Activated CD4-positive, alpha-beta T cell treated with anti-CD3 and anti-CD28 coated beads for 48 hours (primary cell): Measurements from ENCODE around the gene YIF1B.

Experiments
- DNase-seq: peaks from one replicate; pipeline ENCODE4 v3.0.0-alpha.2; 2020

YIF1B gene

DNA sequence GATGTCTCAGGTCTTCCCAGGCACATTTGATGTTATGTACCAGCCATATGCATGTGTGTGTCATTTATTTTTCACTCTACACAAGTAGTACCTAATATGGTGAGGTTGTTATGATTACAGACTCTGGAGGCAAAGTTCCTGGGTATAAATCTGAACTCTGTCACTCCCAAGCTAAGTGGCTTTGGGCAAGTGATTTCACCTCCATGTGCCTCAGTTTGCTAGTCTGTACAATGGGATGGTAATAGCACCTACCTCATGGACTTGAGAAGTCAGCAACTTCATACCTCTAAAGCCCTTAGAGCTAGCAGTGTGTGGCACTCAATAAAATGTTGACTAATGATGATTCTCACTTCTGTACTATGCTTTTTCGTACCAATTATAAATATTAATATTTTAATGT is 16.0 kb upstream of the YIF1B start:
- DNase-seq = no peak

DNA sequence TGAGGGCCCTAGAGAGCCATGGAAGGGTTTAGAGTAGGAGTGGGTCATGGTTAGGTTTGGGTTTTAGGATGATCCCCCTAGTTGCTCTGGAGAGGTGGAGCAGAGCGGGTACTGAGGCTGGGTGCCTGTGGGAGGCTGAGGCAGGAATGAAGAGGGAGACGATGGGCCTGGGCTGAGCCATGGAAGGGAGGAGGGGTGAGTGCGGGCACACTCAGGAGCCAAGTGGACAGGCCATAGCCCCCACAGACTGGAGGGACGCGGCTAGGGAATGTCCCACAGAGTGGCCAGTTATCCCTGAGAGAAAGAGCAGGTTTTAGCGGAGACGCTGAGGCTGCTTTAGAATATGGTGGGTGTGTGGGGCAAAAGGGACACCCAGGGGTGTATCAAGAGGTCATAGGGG is 13.9 kb upstream of the YIF1B start:
- no peak for DNase-seq

DNA sequence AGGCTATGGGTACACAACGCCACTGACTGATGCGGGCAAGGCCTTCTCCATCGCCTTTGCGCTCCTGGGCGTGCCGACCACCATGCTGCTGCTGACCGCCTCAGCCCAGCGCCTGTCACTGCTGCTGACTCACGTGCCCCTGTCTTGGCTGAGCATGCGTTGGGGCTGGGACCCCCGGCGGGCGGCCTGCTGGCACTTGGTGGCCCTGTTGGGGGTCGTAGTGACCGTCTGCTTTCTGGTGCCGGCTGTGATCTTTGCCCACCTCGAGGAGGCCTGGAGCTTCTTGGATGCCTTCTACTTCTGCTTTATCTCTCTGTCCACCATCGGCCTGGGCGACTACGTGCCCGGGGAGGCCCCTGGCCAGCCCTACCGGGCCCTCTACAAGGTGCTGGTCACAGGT is 10.8 kb upstream of the YIF1B start:
- DNase-seq = no peak

DNA sequence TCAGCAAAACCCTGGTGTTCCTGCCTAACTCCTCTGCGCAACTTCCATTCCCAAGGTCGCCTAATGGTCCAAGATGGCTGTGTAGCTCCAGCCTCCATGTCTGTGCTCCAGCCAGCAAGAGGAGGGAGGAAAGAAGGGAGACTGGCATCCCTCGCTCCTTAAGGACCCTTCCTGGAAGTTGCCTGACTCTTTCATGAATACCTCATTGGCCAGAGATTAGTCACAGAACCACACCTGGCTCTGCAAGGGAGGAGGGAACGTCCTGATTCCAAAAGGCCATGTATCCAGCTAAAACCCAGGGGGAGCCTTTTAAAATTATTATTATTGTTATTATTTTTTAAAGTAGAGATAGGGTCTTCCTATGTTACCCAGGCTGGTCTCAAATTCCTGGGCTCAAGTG is 8.7 kb upstream of the YIF1B start:
- DNase-seq = no peak

DNA sequence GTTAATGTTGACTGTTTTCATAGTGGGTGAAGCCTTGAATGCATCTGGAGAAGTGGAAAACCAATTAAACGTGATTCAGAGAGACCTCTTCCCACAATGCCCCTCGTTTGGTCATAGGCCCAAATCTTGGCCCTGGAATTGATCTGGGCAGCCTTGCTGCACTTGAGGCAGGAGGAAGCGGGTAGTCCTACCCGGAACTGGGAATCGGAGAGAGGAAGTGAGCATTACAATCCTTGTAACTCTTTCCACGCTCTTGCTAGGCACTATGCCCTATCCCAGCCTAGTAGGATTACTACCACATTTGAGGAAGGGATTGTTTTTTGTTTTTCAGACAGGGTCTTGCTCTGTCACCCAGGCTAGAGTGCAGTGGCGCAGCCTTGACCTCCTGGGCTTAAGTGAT is 7.5 kb upstream of the YIF1B start:
- DNase-seq = no peak

DNA sequence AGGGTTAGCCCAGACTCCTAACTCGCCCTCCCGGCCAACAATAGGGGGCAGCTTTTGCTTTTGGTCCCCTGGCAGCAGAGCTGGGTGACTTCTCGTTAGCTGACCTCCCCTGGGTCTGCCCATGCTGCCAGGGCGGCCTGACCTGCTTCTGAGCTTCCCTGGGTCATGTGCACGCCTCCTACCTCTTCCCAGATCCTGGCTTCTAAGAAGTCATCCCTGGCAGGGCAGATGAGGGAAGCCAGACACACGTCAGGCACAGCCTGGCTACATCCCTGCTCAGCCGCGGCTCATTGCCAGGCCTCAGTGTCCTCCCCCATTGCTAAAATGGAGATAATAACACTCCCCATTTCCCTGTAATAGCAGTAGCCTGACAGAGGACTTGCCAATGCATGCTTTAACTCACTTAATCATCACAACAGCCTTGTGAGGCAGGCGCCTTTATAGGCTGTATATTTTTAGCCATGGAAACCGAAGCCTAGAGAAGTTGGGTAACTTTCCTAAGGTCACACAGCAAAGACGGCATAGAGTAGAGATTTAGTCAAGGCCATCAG is 6.0 kb upstream of the YIF1B start:
- no peak for DNase-seq

DNA sequence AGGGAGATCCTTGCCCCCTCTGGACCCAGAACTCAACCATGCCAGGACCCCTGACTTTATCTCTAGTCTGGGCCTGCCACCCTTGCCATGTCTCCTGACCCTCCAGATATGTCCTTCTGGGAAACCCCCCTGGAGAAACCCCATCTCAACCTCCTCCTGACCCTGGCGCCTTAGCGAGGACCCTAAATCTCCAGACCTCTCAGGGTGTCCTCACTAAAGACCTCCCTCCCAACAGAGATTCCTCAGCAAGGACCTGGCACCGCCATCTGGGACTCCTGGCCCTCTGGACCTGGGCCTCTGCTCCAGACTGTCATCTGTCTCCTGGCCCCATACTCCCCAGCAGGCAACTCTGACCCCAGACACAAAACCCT is 5.2 kb upstream of the YIF1B start:
- DNase-seq = no peak

DNA sequence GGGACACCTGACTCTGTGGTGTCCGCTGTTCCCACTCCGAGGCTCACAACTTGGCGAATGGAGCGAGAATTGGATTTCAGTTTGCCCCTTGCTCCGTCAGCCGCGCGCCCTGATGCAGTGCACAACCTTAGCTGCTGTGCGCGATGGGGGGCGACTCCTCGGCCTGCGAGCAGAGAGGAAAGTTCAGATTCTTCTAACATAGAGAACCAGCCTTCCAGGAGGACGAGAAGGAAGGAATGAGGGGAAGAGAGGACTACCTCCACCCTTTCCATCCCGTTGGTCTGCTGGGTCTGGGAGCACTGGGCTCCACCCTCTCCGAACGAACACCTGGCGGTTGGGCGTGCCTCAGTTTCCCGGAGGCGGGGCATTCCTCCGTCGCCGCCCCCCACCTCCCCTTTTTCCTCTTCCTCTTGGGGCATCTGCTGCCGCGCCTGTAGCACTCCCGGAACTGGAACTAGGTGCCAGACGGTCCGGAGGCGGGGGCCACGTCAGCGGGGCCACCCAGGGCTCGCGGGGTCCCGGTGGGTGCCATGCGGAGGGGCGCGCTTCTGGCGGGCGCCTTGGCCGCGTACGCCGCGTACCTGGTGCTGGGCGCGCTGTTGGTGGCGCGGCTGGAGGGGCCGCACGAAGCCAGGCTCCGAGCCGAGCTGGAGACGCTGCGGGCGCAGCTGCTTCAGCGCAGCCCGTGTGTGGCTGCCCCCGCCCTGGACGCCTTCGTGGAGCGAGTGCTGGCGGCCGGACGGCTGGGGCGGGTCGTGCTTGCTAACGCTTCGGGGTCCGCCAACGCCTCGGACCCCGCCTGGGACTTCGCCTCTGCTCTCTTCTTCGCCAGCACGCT is 3.9 kb upstream of the YIF1B start, which contains the start of gene KCNK6:
Gene KCNK6, plus strand, starts transcription at position 425 of the 838 bp plus-strand sequence. Its CDS starts 106 bp downstream, at position 531.
- DNase-seq = peak; percentile 56

DNA sequence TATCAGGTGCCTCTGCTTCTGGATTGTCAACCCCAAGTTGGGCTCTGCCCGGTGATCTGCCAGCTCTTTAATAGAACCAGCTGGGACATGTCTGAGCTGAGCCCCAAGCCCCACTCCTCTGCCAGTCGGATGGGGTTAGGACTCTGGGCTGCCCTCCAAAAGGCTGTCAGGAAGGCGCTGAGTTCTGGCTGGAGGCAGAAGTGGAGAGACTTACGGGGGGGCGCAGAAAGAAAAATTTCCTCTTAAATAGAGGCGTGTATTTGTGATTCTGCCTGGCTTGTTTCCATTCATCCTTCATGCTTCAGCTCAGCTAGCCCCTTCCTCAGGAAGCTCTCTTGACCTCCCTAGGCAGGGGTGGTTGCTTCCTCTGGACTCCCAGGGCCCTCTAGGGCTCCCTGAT is 2.9 kb upstream of the YIF1B start:
- DNase-seq = no peak

DNA sequence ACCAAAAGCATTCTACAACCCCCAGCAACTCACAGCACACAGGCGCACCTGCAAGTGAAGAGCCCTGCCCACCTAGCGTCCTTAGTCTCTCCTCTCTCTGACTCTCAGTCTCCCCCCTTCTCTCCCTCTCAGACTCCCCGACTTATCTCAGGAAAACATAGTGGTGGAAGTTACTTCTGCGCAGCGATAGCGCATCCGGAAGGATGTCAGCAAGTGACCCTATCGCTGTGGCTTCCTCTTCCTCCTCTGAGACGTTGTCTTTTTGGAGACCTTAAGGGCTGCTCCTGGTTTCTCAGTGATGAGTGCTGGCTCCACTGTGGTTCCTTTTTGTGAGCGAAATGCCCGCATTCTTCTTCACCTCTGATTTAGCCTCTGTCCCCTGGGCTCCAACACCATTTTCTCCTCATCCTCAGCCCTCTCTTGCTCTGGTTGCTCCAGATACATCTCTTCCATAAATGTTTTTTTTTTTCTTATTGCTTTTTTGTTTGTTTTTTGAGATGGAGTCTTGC is 1.4 kb upstream of the YIF1B start:
- peak; percentile 25 for DNase-seq

DNA sequence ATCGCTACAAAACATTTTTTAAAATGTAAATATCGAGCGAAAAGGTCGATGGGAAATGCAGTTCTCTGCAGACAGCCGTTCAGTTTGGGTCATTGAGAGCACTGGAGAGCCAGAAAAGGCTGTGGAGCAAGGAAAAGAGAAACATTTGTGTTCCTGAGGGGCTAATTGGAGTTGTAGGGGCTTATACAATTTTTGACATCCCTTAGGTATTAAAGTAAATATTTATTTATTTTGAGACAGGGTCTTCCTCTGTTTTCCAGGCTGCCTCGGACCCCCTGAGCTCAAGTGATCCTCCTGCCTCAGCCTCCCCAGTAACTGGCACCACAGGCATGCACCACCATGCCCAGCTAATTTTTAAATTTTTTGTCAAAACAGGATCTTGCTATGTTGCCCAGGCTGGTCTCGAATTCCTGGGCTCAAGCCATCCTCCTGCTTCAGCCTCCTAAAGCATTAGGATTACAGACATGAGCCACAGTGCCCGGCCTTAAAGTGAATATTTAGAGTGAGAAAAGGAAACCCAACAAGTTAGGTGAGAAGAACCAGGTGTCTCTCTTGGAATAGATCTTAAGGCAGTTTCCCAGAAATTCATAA is 825 bp upstream of the YIF1B start:
- no peak for DNase-seq

DNA sequence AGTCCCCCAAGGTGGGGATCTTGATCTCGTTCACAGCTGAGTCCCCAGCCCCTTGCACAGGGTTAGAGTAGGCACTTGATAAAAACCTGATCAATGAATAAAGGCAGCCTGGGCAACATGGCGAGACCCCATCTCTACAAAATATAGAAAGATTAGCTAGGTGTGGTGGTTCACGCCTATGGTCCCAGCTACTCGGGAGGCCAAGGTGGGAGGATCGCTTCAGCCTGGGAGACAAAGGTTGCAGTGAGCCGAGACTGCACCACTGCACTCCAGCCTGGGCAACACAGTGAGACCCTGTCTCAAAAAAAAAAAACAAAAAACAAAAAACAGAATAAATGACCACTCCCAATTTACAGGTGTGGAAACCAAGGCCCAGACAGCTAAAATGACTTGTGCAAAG is 4.8 kb downstream of the YIF1B start:
- no peak for DNase-seq

DNA sequence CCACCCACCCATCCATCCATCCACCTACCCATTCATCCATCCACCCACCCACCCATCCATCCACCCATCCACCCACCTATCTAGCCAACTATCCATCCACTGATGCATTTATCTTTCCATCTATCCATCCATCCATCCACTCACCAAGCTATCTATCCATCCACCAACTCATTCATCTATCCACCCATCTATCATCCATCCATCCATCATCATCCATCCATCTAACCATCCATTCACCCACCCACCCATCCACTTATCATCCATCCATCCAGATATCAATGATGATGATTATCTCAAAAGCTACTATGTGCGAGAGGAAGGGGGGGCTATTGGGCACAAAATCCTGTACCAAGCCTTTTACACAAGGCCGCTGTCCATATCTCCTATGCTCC is 5.5 kb downstream of the YIF1B start:
- DNase-seq = no peak

DNA sequence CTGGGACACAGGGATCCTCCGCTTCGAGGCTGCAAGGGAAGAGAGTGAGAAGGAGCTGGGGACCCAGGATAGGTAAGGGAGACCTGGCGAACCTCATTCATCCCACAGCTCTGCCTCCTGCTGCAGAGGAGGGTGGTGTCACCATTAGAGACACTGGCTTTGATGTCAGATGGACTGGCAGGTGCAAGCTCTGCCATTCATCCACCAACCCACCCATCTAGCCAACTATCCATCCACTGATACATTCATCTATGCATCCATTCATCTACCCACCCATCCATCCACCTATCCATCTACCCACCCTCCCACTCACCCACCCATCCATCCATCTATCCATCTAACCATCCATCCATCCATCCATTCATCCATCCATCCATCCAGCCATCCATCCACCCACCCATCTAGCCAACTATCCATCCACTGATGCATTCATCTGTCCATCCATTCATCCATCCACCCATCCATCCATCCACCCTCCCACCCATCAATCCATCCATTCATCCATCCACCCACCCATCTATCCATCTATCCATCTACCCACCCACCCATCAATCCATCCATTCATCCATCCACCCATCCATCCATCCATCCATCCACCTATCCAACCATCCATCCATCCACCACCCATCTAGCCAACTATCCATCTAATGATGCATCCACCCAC is 6.0 kb downstream of the YIF1B start:
- DNase-seq = no peak

DNA sequence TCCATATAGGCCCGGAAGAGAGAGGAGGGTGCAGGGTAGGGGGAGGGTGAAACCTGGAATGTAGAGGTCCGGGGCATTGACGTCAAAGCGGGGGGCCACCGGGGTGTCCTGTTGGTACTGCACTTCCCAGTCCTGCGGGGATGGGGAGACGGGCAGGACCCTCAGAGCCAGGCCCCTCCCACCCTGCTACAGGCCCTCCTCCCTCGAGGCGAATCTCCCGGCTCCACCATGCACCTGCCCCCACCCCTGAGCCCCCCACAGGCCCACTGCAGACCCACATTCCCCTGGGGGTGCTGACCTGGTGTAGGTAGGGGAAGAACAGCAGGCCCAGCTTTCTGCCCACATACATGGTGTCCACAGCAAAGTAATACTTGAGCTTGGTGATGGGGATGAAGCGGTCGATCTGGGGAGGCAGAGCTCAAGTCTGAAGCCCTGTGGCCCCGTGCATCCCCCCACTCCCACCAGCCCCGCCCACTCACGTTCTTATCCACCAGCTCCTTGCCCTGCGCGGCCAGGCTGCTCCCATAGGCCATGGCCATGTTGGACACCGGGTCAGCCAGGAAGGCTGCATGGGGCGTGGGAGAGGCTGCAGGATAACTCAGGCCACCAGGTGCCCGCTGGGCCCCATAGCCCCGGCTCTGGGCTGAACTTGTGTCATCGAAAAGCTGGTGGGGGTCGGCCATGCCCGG is 6.7 kb downstream of the YIF1B start:
- no peak for DNase-seq

DNA sequence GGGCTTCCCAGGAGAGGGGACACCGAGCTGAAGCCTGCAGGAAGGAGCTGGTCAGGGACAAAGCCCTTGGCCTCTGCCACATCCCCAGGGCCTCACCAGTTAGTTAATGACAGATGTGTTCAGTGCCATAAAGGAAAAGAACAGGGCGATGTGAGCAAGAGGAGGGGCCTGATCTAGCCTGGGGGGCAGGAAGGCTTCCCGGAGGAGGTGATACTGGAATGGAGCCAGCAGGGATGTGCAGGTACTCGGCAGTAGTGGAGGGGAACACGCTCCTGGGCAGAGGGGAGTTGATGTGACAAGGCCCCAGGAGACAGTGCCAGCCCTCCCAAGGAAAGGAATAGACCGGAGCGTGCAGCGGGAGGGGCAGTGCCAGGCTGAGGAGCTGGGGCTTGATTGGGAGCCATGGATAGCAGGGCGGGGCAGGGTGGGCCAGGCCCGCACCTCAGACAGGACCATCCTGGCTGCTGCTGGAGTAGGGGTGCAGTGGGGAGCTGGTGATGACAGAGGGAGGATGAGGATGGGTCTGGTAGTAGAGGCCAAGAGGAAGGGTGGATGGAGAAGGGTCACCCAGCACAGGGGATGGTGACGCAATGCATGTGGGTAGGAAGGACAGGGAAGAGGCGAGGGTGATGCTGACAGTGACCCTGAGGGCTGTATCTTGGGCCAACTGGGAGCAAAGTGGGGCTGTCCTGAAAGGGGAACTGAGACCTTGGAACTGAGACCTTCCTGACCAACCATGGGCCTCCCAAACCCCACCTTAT is 7.6 kb downstream of the YIF1B start:
- no peak for DNase-seq

DNA sequence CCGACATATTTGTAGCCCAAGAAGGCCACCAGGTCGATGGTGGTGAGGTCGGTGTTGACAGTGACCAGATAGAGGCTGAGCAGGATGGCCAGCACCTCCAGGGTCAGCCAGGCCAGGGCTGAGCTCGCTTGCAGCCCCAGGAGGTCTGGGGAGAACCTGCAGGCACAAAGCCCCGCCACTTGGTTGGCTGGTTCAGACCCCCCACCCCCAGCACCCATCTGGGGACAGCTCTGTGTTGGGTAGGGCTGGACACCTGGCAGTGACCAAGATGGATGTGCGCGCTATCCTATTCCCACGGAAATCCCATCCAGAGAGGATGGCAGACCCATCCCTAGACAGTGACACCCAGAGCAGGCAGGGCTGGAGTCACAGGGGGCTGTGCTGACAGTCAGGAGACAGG is 8.2 kb downstream of the YIF1B start:
- DNase-seq = no peak

DNA sequence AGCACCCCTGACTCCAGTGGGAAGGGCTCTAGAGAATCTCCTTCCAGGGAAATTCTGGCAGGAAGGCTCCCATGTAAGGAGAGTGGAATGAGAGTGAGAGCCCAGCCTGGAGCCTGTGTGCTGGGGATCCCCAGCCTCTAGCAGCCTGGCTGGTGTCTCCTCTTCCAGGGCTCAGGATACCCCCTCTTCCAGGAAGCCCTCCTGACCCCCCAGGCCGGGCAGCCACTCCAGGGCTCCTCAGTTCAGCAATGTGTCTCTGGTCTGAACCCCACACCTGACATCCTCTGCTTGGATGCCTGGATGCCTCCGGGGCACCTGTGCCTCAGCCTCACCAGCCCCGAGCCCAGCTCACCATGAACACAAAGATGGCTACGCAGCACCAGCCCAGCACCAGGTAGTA is 8.7 kb downstream of the YIF1B start:
- no peak for DNase-seq

DNA sequence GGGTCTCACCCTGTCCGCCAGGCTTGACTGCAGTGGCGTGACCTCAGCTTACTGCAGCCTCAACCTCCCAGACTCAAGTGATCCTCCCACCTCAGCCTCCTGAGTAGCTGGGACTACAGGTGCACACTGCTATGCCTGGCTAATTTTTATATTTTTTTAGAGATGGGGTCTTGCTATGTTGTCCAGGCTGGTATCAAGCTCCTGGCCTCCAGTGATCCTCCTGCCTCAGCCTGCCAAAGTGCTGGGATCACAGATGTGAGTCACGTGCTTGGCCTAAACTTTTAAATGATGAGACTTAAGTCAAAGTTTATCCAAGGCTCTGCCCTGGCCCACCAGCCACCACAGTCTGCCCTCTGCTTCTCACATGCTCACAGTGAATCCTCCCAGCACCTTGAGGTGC is 9.5 kb downstream of the YIF1B start:
- DNase-seq = no peak

DNA sequence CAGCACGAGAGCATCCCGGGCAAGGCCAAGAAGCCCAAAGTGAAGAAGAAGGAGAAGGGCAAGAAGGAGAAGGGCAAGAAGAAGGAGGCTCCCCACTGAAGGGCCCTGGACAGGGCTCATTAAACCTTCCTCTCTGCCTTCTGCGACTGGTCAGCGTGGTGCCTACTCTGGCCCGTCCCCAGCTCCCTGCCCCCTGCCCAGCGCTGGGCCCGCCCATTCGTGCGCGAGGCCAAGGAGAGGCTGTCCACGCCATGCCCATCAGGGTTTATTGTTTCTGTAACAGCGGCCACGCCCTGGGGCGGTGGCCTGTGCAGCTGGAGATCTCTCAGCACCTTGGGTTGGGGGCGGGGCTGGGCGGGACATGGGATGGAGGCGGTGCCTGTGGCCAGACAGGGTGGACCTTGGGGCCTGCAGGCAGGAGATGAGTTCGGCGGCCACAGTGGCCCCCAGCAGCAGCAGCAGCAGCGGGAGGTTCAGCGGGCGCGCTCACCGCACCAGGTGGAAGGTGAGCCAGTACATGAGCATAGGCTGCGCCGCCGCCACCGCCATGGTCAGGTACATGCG is 10.8 kb downstream of the YIF1B start:
- no peak for DNase-seq

DNA sequence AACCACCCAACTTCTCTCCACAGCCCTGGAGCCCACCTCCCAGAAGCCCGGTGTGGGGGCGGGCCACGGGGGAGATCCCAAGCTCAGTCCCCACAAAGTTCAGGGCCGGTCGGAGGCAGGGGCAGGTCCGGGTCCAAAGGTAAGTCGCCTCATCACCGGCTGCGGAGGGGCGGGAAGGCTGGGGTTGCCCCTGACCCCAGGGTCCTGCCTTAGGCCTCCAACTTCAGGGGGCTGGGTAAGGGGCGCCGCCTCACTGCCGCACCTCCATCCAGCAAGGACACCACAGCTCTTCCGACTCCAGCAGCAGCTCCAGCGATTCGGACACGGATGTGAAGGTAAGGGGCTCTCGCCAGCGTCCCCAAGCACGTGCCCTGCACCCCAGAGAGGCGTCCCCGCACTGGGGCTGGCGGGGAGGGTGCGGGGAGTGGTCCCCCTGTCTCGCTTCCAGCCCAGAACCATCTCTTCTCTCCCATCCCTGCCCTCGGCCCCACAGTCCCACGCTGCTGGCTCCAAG is 11.3 kb downstream of the YIF1B start:
- DNase-seq = no peak
